Stimulated activated naive CD8-positive, alpha-beta T cell treated with anti-CD3 and anti-CD28 coated beads, Interleukin-15, Interleukin-2, amounts not matched to agents 100 ng/mL and 50 ng/mL, for 24 hours (primary cell): Measurements from ENCODE around the gene TNFRSF13B.

Experiments used
- H3K27ac Mint-ChIP-seq: one replicate; pipeline ENCODE4 v1.8.0; 2021; ENCODE audit warnings: mild to moderate bottlenecking, mixed read lengths
- H3K27me3 Mint-ChIP-seq: one replicate; pipeline ENCODE4 v1.8.0; 2021; ENCODE audit warnings: mixed read lengths
- H3K36me3 Mint-ChIP-seq: one replicate; pipeline ENCODE4 v1.8.0; 2021; ENCODE audit warnings: low read depth, mixed read lengths
- H3K4me1 Mint-ChIP-seq: one replicate; pipeline ENCODE4 v1.8.0; 2021; ENCODE audit warnings: low read depth, mixed read lengths
- H3K4me3 Mint-ChIP-seq: one replicate; pipeline ENCODE4 v1.8.0; 2021; ENCODE audit warnings: mild to moderate bottlenecking, mixed read lengths
- H3K9me3 Mint-ChIP-seq: one replicate; pipeline ENCODE4 v1.8.0; 2021; ENCODE audit warnings: mixed read lengths

Gene TNFRSF13B

DNA sequence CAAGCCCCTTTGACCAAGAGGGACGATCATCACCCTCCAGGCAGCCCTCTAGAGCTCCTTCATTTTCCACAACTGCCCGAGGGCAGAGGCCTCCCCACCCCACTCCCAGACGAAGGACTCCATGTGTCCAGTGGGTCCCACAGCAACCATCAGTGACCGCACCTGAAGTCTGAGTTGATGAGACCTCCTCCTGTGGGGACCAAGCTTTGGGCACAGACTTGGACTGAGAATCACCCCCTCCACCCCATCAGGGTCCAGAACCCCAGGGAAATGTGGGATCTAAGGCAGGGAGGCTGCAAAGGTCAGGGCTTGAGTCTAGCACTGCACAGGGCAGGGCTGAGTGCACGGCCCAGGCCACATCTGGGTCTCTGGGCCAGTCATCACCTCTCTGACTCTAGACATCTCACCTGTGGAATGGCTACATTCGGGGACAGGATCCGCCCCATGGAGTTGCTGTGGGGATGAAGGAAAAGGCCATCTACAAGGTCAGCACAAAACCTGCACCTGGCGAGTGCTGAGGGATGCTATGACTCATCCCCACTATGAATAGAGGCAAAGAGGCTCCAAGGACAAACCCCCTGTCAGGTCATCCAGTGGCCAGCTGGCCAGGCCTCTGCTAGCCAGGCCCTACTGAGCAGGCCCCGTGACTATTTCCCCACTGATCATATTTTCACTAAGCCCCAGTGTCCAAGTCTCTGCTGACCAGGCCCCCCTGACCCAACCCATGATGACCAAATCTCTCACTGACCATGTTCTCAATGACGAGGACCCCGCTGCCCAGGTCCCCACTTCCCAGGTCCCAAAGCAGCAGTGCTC lies 38.4 kb downstream of the TNFRSF13B start:
- Mint-ChIP-seq H3K27ac (no peak overlapping the region), H3K9me3 (no peaks in the 10 kb centered on the region), H3K36me3 (no peaks in the 10 kb centered on the region), H3K27me3 (peaks cover 3% of the 10 kb centered on the region), H3K4me3 (no peak overlapping the region), H3K4me1 (no peaks in the 10 kb centered on the region)

DNA sequence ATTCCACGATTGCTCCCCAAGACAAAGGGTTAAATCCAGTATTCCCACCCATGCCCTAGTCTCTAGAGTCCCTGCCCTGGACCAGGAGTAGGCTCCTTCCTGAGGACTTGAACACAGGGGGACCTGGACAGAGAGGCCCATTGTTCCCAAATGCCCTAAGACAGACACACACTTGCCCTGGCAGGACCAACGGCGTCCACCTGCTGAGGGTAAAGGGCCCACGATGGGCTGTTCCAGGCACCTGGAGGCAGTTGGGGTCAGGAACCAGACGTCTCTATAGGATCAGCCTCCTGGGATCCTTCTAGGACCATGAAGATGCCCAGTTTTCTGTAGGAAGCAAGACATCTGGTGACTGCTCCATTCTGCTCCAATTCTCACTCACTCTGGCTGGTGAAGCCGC lies 39.3 kb downstream of the TNFRSF13B start:
- Mint-ChIP-seq H3K9me3 (no peaks in the 10 kb centered on the region), H3K36me3 (no peaks in the 10 kb centered on the region), H3K4me1 (no peaks in the 10 kb centered on the region), H3K27me3 (no peaks in the 10 kb centered on the region), H3K27ac (no peak overlapping the region), H3K4me3 (no peak overlapping the region)

DNA sequence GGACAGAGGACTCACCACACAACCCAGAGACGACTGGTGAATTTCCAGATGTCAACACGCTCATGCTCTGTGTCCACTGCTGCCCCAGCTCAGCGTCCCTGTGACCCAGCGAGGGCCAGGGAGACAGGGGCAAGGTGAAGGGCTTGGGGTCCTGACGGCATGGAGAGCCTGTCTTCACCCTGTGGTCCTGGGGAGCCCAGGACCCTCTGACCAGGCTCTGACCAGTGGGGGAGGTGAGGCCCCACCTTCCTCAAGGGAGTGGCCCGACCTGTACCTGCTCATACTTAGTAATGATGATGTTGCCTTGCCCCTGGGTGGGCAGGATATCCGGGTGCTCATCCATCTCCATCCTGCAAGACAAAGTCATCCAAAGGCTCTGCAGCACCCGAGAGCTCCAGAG lies 39.8 kb downstream of the TNFRSF13B start:
- Mint-ChIP-seq H3K27me3 (no peaks in the 10 kb centered on the region), H3K4me1 (no peaks in the 10 kb centered on the region), H3K36me3 (no peaks in the 10 kb centered on the region), H3K27ac (no peak overlapping the region), H3K4me3 (no peak overlapping the region), H3K9me3 (no peaks in the 10 kb centered on the region)

DNA sequence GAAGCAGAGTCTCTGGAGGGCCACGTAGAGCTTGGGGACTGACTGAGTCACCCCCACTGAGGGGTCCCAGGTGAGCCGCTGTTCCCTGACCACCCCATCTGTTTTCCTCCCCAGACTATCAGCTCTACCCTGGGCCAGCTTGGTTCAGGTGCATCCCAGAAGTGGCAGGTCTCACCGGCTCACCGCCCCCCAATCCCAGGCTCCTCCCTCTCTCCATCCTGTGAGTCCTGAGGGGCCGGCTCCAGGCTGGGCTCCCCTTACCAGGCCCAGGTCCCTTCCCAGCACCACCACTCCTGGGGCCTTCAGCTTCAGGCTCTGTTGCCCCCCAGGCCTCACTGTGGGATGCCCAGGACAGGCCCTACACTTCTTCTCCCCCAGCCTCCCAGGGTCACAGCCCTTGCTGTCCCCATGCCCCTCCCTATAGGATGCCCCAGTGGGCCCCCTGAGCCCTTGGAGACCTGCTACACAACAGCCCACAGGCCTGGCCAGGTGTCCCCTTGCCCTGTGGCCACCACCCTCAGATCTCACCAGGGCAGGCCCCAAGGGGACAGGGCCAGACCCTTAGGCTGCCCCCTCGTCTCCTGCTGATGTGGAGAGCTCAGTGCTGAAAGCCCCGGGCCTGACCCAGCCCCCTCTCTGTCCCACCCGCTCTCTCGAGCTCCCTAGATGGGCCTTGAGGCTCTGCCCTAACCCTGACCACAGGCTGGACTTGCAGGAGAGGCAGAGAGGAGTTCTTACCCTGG lies 40.4 kb downstream of the TNFRSF13B start:
- H3K36me3 Mint-ChIP-seq = no peaks in the 10 kb centered on the region
- no peak overlapping the region for H3K27ac Mint-ChIP-seq
- H3K4me3 Mint-ChIP-seq = no peak overlapping the region
- H3K27me3 Mint-ChIP-seq = no peaks in the 10 kb centered on the region
- H3K9me3 Mint-ChIP-seq = no peaks in the 10 kb centered on the region
- no peaks in the 10 kb centered on the region for H3K4me1 Mint-ChIP-seq

DNA sequence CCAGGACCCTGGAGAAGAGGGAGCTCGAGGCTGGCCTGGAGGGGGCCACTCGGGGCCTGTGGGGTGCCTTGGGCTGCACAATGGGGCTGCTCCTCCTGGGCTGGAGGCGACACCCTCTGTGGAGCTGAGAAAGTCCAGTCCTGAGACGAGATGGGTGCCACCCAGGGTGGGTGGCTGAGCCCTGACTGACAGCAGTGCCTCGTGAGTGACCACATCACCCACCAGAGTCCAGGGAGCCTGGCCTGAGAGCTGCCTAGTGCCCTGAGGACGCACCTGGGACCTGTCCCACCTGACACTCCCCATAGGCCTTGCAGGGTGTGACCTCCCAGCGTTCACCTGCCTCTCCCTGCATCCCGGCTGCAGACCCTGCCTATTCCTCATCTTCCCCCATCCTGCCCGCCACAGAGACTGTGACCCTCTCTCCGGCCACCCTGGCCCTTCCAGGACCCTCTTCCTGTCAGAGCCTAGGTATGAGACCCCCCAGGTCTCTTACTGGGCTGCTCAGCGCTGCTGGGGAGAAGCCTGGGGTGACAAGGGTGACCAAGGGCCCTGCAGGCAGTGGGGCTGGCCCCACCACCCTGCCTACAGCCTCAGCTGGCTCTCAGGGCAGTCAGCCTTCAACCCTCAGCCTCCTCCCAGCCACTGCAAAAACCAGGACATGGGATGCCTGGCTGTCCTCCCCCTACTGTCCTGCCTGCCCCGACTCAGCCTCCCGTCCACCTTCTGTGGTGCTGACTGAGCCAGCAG lies 41.2 kb downstream of the TNFRSF13B start:
- Mint-ChIP-seq H3K4me1 (no peaks in the 10 kb centered on the region), H3K27me3 (no peaks in the 10 kb centered on the region), H3K27ac (no peak overlapping the region), H3K9me3 (no peaks in the 10 kb centered on the region), H3K36me3 (no peaks in the 10 kb centered on the region), H3K4me3 (no peak overlapping the region)

DNA sequence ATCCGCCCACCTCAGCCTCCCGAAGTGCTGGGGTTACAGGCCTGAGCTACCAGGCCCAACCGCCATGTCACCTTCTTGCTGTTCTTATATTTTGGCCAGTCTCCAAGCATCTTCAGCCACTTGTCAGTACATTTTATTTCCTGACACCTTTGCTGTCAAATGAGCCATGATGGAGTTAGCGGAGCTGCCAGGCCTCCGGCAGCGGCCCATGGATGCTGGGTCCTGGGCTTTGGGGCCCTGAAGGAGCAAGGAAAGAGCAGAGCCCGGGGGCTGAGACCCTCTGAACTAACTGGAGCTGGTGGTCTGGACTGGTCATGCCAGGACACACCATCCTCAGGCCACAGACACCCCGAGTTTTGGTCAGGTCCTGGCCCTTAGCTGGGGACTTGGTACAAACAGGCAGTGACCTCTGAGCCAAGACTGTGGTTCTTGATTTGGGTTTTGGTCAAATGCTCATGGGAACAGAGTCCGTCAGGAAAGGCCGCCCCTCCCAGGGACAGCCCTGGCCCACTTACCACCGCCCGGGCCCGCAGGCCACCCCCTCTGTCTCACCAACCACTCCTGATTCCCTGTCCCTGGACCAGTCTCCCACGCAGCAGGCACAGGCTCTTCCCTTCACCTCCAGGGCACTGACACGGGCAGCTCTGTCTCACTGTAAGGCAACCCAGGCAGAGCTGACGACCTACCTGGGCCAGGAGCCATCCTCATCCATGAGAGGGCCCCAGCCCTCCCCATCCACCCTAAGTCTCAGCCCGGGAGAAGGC lies 42.0 kb downstream of the TNFRSF13B start:
- Mint-ChIP-seq H3K27me3 (no peaks in the 10 kb centered on the region), H3K36me3 (no peaks in the 10 kb centered on the region)

DNA sequence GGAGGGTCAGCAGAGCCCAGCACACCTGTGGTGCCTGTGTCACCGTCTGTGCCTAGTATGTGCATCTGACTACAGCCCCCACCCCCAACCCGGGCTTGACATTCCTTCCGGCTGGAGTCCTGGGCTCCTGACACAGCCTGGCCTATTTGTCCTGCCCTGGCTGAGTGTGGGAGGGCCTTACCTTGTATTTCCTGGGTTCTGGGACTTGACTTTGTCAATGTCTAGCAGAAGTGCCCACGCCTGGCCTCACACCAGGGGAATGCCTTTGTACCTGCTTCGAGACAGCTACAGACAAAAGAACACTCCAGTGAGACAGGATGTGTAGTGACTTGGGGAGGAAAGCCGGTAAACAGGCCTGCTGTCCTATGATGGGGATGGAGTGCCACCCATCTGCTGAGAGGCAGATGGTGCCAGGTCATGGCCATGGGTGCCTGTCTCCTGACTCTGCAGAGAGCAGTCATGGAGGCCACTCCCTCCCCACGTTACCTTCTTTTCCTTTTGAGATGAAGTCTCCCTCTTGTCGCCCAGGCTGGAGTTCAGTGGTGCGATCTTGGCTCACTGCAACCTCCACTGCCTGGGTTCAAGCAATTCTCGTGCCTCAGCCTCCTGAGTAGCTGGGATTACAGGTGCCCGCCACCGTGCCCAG lies 42.8 kb downstream of the TNFRSF13B start:
- Mint-ChIP-seq H3K36me3 (no peaks in the 10 kb centered on the region), H3K27ac (no peak overlapping the region), H3K4me1 (no peaks in the 10 kb centered on the region), H3K9me3 (no peaks in the 10 kb centered on the region), H3K4me3 (no peak overlapping the region), H3K27me3 (no peaks in the 10 kb centered on the region)

More for the DNA sequence above, 42.0 kb downstream of the TNFRSF13B start:
- Mint-ChIP-seq H3K4me1 (no peaks in the 10 kb centered on the region), H3K9me3 (no peaks in the 10 kb centered on the region), H3K27ac (no peak overlapping the region), H3K4me3 (no peak overlapping the region)

DNA sequence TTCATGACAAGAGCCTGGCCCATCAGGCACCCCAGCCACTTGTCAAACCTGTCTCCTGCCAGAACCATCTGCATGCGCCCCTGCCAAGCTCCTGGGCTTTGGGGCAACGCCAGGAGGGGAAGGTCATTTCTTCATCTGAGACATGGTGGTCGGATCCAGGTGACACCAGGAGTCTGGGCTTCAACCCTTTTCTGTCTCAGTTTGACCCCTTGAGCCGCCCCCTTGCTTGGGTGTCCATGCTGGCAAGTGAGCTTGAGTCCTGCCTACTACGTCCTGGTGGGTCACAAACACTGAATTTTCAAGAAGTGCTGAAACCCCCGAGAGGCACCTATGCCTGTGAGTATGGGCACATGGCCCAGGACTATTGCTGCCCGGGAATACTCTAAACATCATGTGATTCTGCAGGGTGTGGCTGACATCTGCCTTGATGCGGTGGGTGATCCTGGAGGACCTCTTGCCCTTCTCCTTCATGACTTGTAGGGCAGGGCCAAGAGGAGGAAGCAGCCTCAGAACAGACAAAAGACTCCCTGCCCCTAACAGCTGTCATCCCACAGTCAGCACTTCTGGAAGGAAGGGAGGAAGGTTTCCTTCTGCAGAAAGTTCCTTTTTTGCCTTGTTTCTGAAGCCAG lies 43.4 kb downstream of the TNFRSF13B start:
- no peaks in the 10 kb centered on the region for H3K36me3 Mint-ChIP-seq
- no peaks in the 10 kb centered on the region for H3K27me3 Mint-ChIP-seq
- no peak overlapping the region for H3K27ac Mint-ChIP-seq
- H3K4me1 Mint-ChIP-seq = no peaks in the 10 kb centered on the region
- no peak overlapping the region for H3K4me3 Mint-ChIP-seq
- H3K9me3 Mint-ChIP-seq = no peaks in the 10 kb centered on the region

DNA sequence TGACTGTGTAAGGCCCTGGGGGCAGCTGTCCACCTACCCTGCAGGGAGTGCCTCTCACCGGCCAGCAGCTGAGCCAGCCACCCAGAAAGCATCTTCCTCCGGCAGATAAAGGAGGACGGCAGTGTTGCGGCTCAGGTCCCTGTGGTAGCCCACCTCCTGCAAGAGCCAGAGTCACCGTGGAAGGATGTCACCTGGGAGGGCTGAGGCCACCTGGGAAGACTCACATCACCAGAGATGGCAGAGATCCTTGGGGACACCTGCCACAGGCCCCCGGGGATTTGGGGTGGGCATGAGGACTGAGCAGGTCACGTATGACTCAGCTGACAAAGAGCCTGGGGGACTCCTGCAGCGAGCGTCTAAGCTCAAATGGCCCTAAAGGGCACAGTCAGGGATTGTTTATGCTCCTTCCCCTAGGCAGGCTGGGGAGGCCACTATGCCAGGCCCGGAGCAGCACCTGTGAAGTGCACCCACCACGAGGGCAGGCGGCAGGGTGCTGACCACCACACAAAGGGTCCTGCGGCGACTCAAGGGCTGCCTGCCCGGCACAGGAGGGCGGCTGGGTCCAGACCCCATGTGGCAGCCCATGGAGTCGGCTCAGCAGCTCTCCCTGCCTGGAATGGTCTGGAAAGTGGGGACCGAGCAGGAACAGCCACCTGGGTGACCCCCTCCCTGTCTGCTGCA lies 44.1 kb downstream of the TNFRSF13B start:
- no peaks in the 10 kb centered on the region for H3K27me3 Mint-ChIP-seq
- no peaks in the 10 kb centered on the region for H3K4me1 Mint-ChIP-seq
- H3K36me3 Mint-ChIP-seq = no peaks in the 10 kb centered on the region
- no peak overlapping the region for H3K27ac Mint-ChIP-seq
- no peak overlapping the region for H3K4me3 Mint-ChIP-seq
- no peaks in the 10 kb centered on the region for H3K9me3 Mint-ChIP-seq

DNA sequence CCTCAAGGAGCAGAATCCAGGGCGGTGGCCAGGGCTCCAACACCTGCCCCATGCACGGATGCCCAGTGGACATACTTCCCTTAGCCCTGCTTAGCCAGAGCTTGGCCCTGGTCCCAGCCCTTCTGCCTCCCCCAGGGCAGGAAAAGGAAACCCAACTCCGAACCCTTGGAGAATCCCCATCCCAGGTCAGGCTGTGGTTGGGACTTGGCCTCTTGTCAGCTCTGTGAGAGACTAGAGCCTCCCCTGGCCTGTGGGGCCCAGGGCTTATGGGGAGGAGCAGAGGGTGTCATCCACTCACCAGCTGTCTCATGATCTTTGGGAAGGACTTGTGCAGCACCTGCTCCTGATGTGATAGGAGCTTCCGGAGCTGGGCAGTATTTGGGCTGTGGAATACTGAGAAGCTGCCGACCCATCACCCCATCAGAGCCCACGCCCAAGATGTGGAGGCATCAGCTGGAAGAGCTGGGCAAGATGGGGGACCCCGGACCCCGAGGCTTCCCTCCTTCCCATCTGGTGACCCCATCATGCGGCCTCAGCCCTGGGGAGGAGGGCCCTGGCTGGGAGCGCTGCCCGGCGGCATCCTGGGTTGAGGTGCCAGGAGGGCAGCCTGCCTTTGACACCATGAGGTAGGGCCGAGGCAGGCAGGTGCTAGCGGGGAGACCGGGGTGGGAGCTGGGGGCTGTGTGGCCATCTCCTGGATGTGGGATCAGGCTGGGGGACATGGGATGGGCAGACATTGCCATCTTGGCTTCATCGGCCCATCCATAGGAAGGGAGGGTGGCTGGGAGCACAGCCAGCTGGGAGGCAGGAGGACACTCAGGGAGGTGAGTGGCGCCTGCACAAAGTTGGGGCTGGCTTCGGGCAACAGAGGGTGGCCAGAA lies 45.1 kb downstream of the TNFRSF13B start:
- Mint-ChIP-seq H3K9me3 (no peaks in the 10 kb centered on the region), H3K4me3 (no peak overlapping the region), H3K4me1 (no peaks in the 10 kb centered on the region), H3K36me3 (no peaks in the 10 kb centered on the region), H3K27ac (no peak overlapping the region), H3K27me3 (no peaks in the 10 kb centered on the region)

DNA sequence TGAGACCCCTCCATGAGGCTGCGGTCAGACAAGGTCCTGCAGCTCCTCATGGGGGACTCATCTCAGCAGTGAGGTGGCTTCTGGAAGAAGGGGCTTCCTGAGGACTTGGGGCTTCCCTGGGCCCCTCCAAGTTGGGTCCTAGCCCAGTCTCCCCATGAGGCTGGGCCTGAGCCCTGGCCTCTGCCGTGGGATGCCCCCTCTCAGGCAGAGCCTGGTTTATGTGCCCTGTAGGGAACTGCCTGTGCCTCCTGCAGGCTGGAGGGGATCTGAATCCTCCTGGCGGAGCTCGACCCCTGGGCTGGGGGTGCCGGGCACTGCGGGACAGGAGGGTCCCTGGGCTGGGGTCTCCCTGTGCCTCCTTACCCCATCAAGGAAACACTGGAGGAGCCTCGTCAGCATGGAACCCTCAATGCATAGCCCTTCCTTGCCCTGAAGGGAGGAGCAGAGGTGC lies 45.8 kb downstream of the TNFRSF13B start:
- no peak overlapping the region for H3K4me3 Mint-ChIP-seq
- H3K27ac Mint-ChIP-seq = no peak overlapping the region

DNA sequence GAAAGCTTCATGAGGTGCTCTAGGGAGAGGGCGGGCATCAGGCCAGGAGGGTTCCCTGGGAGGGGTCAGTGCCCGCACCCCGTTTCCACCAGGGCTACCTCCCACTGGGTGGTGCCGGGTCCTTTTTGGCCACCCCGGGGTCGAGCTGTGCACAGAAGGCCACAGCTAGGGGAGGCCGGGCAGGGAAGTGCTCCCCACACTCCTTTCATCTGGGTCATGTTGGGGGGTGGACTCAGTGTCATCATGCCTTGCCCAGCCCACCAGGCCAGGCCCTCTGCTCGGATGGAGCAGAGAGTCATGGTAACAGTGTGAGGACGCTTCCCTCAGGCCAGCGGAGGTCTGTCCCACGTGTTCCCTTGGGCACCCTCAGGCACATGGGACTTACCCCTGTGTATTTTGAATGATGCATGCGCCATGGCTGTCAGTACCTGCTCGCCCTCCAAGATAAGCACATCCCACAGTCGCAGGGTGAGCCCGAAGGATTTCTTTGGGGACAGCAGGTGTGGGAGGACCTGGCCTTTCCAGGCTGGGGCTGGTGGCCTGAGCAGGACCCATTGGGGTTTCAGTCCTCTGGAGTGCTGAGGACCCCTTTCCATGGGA lies 46.4 kb downstream of the TNFRSF13B start:
- no peak overlapping the region for H3K4me3 Mint-ChIP-seq
- no peaks in the 10 kb centered on the region for H3K4me1 Mint-ChIP-seq
- H3K36me3 Mint-ChIP-seq = no peaks in the 10 kb centered on the region
- no peaks in the 10 kb centered on the region for H3K9me3 Mint-ChIP-seq
- H3K27ac Mint-ChIP-seq = no peak overlapping the region
- H3K27me3 Mint-ChIP-seq = no peaks in the 10 kb centered on the region

More for the DNA sequence above, 45.8 kb downstream of the TNFRSF13B start:
- Mint-ChIP-seq H3K36me3 (no peaks in the 10 kb centered on the region), H3K4me1 (no peaks in the 10 kb centered on the region), H3K9me3 (no peaks in the 10 kb centered on the region), H3K27me3 (no peaks in the 10 kb centered on the region)
